Stimulated activated CD4-positive, alpha-beta T cell treated with anti-CD3 and anti-CD28 coated beads, Interleukin-15, amount 100 ng/mL, for 1 hour (primary cell): ENCODE results near the gene DEPDC5.
"Not testable (repeated sequence)": the region's sequence is repeated elsewhere in the genome, so short reads cannot be mapped to it uniquely, and the experiment has no call there.

Experiments
- DNase-seq, 2 donors: peaks; one replicate each; pipeline ENCODE4 v3.0.0-alpha.2; 2020; ENCODE audit warnings: low read depth in 1 of 2, low spot score in 1 of 2

DEPDC5 gene

DNA sequence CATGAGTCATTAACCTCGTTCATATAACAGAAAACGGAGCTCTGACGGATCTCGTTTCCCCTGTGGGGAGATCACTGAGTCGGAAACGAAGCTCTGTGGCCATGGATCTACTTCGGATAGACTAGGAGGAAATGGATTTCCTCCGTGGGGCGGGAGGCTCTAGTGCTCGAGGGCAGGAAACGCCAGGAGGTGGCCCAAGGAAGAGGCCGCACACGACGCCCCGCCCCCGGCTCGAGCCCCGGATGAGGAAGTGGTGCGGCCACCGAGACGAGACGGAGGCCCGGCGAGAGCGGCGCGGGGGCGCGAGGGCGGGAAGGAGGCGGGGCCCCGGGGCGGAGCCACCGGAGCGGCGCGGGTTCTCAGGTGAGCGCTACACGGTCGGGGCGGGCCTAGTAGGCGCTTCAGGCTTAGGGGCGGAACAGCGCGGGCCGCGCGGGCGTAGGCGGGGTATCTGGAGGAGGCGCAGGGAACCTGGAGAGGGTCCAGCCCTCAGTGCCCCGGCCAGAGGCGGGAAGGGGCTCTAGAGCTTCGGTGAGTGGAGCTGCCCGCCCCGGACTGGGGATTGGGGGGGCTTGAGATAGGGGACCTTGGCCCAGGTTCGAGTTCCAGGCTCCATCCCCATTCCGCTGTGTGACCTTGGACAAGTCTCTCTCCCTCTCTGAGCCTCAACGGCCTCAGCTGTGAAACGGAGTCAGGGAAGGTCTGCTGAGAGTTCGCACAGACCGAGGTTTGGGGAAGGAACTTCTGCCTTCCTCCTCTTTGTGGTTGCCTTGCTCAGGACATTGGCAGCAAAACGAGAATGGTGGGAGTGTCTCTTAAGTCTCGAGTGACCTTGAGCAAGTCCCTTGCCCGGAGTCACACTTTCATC is at the start of gene DEPDC5:
TSS of gene DEPDC5 (plus strand) at position 386 of the 868 bp plus-strand sequence. CDS start 903 bp downstream, outside the sequence.
- peak; percentile 96 to 97 for DNase-seq

DNA sequence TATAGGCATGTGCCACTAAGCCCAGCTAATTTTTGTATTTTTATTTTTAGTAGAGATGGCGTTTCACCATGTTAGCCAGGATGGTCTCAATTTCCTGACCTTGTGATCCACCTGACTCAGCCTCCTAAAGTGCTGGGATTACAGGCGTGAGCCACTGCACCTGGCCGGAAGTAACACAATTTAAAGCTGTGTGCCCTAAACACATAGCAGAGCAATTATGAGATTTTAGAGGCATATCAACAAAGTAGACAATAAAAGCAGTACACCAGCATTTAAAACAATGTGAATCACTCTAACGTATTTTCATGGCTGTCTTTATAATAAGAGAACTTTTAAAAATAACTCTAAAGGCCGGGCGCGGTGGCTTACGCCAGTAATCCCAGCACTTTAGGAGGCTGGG is 46.3 kb upstream of the DEPDC5 start:
- no peak for DNase-seq

DNA sequence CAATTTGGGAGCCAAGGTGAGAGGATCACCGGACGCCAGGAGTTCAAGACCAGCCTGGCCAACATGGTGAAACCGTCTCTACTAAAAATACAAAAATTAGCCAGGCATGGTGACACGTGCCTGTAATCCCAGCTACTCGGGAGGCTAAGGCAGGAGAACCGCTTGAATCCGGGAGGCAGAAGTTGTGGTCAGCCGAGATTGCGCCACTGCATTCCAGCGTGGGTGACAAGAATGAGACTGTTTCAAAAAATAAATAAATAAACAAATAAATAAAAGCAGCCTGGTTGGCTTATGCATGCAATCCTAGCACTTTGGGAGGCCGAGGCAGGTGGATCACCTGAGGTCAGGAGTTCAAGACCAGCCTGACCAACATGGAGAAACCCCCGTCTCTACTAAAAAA is 42.6 kb upstream of the DEPDC5 start:
- DNase-seq = not testable (repeated sequence)

DNA sequence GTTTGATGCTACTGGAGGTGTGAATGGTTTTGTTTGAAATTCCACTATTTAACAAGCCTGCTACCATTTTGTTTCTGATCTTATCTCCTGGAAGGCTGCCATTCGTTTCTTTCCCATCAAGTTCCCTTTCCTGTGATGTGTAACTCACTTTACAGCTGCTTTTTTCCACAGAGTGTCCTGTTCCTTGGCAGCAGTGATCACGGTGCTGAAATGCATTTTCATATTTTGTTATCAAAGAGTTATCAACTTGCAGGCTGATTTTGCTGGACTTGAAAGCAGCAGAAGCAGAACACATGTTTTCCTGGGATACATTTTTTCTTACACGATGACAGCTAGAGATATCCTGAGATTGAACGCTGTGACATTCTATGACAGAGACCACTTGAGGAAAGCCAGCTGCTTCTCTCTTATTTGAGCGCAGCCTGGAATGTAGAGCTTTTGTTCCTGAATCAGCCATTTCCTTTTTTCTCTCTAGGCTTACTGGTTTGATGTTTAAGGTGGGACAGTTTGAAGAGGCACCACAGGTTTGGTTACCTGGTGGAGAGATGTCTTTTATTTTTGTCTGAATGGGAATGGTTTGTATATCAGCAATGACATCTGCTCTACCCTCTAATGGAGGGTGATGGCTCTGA is 38.6 kb upstream of the DEPDC5 start:
- DNase-seq = no peak

DNA sequence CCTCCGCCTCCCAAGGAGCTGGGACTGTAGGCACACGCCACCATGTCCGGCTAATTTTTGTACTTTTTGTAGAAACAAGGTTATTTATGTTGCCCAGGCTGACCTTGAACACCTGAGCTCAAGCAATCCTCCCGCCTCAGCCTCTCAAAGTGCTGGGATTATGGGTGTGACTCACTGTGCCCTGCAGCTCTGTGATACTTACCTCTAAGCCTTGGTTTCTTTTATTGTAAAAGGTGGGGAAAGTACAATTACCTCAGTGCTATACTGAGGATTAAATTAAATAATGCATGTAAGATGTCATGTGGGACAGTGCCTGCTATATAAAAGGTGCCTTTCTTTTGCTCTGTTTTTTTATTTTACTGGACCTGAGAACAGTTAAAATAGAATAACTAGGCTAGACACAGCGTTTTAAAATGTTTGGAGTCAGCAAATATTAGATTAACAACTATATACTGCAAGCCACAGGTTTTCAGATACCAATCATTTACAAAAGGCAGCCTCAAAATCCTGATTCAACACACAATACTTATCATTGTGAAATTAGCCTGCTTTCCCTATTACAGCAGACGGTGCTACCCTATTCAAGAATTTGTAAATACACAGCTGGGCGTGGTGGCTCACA is 33.9 kb upstream of the DEPDC5 start:
- DNase-seq = no peak

DNA sequence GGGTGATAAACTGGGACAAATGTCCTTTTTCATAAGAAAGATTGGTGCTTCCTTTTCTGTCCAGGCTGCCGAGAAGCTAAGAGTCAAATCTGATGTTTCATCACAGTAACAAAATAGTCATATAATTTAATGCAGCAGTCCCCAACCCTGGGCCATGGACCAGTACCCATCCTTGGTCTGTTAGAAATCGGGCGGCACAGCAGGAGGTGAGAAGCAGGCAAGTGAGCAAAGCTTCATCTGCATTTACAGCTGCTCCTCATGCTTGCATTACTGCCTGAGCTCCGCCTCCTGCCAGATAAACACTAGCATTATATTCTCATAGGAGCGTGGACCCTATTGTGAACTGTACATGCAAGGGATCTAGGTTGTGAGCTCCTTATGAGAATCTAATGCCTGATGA is 30.1 kb upstream of the DEPDC5 start:
- DNase-seq = no peak

DNA sequence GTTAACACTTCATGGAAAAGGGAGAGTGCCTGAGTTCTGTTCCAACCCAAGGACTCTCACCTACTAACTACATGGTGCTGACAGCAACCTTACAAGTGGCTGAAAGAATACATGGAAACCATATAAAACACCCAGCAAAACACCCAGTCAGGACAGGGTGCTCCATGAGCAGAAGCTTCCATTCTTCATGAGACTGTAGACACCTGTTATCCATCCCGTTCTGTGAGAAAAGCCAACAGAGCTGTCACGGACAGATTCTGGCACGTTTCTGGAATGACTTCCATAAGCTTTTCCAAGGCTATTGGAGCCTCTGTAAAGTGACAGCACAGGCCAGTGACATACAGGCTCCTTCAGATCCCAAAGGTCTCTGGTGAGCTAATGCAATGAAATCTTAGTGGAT is 27.1 kb upstream of the DEPDC5 start:
- no peak for DNase-seq

DNA sequence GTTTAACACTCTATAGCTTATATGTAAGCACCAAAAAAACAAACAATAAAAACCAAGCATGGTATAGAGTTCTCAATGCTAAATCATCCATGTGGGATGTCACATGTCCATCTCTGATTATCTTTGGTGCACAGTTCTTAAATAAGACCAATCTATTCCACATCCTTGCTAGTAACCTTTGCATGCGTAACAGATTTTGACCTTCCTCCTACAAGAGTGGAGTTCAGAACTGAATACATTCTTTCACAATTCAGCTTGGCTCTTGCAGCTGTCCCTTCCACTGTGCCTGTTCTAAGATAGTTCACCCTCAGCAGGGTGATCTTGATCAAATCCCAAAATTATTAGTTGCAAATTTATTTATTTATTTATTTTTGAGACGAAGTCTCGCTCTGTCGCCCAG is 25.0 kb upstream of the DEPDC5 start:
- no peak for DNase-seq

DNA sequence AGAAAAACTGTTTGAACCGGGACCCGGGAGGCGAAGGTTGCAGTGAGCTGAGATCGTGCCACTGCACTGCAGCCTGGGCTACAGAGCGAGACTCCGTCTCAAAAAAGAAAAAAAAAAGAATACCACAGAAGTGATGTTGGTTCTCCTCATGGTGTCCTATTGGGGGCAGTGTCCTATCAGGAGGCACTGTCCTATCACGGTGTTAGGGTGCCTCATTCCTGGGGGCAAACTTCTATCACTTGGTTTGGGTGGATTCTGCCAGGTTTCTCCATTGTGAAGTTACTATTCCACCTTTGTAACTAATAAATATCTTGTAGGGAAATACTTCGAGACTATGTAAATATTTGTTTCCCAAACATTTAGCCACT is 23.5 kb upstream of the DEPDC5 start:
- no peak for DNase-seq

DNA sequence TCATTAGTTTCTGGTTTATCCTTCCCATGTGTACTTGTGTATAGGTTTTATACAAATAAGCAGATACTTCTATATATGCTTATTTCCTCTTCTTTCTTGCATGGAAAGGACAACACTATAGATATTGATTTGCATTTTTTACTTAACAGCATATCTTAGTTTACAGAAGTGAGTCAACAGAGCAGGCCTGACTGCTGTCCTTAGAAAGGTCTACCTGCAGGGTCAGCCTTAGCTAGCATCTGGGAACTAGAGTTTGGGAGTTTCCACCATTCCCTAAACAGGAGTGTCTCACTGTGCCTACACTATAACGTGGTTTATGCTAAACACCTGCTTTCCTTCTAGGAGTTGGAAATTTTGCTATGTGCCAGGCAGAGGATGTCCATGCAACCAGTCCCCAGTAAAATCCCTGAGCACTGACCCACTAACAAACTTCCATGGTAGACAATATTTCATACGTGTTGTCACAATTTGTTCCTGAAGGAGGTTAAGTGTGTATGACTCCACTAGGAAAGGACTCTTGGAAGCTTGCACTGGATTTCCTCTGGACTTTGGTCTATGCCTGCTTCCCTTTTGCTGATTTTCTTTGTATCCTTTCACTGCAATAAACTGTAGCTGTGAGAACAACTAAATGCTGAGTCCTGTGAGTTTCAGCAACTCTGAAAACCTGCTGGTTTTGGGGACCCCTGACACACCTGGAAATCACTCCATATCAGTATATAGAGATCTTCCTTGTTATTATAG is 21.6 kb upstream of the DEPDC5 start:
- DNase-seq = no peak

DNA sequence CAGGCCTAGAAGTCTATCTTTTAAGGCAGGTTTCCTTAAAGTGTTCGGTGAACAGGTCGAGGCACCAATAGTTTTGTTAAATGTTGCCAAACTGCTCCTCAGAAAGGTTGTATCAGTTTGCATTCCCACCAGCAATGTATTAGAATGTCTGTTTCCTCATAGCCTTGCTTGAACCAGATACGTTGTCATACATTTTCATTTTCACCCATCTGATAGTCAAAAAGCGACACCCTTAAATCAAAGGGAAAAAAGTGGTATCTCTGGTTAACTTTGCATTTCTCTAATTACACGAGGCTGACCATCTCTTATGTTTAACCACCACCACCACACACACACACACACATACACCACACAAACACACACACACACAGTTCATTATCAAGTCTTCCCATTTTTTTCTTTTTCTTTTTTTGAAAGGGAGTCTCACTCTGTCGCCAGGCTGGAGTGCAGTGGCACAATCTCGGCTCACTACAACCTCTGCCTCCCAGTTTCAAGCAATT is 20.2 kb upstream of the DEPDC5 start:
- no peak for DNase-seq

DNA sequence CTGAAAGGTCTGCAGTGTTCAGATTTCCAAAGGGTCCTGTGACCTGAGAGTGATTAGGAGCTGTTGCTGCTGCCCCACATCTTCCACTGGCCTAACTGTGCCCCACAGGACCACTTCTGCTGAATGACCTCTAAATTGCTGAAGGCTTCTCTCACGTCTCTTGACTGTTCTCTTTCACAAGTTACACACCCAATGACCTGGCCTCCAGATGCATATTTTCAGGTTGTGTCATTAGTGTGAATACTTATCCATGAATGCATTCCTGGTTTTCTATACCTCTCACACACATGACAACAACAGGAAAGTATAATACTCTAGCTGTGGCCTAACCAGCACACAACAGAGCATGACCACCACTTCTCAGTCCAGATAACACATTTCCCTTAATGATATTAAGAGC is 19.3 kb upstream of the DEPDC5 start:
- no peak for DNase-seq

DNA sequence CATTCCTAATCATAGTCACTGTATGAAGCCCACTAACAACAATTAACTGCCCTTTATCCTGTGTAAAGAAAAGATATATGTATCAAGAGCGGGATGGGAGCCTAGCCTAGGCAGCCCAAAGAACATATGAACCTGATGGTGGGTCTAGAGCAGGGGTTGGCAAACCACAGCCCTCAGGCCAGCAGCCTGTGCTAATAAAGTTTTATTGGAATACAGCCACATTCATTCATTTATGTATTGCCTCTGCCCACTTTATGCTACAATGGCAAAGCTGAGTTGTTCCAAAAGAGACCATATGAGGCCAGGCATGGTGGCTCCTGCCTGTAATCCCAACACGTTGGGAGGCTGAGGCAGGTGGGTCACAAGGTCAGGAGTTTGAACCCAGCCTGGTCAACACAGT is 17.4 kb upstream of the DEPDC5 start:
- DNase-seq = no peak

DNA sequence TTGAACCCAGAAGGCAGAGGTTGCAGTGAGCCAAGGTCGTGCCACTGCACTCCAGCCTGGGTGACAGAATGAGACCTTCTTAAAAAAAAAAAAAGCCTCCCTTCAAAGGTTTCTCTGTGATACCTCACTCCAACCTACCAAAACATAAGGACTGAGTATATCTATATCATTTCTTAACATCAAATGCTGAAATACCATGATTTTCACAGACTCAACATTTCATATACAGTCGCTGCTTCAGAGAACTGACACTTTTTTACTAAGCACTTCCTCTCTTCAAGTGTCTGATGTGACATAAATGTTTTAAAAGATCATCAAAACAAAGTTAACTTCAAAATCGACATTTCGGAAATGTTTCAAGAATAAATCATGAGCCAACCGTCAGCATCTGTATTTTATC is 15.9 kb upstream of the DEPDC5 start:
- no peak for DNase-seq

DNA sequence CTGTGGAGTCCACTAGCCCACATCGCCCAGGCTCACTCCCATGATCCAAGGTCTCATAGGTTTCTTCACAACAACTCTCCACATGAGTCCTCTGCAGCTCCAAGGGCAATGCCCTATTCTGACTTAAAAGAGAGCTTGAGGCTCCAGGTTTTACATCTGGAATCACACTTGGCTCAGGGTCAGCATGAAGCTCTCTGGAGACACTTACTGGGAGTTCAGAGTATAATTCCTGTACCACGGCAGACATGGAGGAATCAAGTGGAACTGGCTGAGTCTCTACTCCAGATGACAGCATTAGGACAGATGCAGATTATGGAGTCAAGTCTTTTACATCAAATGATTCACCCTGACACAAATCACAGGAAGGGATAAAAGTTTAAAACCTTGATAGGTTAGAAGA is 15.3 kb upstream of the DEPDC5 start:
- no peak for DNase-seq

DNA sequence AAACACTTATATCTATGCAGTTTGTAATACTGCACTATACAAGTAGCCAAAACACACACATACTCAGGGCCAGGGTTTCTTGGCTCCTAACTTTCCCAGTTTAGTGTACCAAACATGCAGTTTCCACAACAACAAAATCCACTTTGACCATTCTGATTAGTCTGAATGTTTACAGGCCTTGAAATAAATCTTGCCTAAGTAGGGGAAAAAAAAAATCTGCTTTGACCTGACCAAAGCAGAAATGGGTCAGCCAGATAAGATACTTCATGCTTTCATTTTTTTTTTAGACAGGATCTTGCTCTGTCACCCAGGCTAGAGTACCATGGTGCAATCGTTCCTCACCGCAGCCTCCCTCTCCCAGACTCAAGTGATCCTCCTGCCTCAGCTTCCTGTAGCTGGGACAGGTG is 14.0 kb upstream of the DEPDC5 start:
- DNase-seq = no peak

DNA sequence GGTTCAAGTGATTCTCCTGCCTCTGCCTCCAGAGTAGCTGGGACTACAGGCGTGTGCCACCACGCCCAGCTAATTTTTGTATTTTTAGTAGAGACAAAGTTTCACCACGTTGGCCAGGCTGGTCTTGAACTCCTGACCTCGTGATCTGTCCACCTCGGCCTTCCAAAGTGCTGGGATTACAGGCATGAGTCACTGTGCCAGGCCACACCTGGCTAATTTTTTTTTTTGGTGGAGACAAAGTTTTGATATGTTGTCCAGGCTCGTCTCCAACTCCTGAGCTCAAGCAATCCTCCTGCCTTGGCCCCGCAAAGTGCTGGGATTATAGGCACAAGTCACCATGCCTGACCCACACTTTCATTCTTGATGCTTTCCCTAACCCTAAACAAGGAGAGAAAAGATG is 13.5 kb upstream of the DEPDC5 start:
- not testable (repeated sequence) for DNase-seq

DNA sequence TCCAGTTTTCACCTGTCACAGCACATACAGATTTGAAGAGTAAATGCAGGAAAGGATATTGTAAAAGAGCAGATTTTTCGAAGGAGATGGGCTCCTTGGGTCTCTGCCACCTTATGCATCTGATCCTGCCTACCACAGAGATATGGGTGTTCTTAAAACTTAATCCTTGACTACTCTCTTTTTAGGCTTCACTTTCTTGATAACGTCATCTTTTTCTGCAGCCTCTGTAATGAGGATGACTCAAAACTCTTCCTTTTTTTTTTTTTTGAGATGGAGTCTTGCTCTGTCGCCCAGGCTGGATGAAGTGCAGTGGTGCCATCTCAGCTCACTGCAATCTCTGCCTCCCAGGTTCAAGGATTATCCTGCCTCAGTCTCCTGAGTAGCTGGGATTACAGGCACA is 11.7 kb upstream of the DEPDC5 start:
- no peak for DNase-seq

DNA sequence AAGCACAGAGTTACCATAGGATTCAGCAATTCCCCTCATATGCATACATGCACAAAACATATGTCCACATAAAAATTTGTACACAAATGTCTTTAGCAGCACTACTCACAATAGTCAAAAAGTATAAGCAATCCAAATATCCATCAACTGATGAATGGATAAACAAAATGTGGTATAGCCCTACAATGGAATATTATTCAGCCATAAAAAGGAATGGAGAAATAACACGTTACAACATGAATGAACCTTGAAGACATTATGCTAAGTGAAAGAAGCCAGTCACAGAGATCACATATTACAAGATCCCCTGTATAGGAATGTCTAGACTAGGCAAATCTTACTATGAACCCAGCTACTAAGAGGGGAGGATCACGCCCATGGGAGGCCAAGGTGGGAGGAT is 11.1 kb upstream of the DEPDC5 start:
- DNase-seq = no peak

DNA sequence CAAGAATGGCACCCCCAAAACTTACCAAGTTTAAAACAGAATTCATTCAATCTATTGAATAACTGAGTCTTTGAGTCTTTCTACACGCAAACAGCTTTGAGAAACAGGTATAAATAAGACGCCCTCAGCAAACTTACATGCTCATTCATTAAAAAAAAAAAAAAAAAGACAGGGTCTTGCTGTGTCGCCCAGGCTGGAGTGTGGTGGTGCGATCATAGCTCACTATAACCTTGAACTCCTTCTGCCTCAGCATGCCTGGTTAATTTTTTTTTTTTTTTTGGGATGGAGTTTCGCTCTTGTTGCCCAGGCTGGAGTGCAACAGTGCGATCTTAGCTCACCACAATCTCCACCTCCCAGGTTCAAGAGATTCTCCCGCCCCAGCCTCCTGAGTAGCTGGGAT is 9.9 kb upstream of the DEPDC5 start:
- DNase-seq = no peak

DNA sequence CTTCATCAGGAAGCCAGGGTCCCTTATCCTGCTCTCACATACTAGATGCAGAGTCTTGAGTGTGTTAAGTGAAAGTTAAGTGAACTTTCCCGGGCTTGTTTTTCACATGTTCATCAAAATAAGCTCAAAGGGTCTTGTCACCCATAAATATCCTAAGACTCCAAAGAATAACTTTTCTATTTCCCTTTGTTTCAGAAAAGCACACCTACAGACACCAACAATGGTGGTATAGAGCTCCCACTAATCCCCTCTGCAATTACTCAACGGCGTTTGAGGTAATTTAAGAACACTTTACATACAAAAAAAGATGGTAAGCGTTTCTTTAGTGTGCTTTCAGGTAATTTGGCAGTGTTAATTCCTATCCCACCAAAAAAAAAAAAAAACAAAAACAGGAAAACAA is 6.4 kb upstream of the DEPDC5 start:
- no peak for DNase-seq

DNA sequence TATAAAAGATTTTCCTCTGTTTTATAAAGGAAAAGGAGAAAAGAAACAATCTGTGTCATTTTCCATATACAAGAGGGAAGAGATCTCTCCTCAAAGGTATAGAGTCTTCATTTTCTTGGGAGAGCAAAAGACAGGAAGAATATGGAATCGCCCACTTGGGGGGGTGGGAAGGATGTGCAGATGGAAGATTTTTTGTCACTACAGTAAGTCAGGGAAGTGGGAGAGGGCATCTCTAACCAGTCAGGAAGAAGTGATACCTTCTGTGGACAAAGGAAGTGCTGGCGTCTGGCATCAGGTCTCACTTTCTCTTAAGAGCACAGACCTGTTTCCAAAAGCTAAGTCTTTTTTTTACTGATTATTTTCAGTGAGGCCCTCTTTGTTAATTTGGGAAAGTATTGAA is 5.3 kb upstream of the DEPDC5 start:
- no peak for DNase-seq
